K562 (cell line): Measurements from ENCODE around the gene RELA. TPM values are rescaled to one million over a fixed set of nuclear protein-coding genes. Genes with fewer than 3 reads are reported as not detected.

ENCODE experiments used
- CBFA2T2 ChIP-seq: fragments of 450-650 bp; conservative IDR thresholded peaks from 2 replicates; pipeline ENCODE4 v1.6.1; 2017; ENCODE audit warnings: mild to moderate bottlenecking
- CCAR2 ChIP-seq: fragments of 200-400 bp; formaldehyde crosslinking; IDR thresholded peaks from 2 replicates; pipeline ENCODE4 v1.6.1; 2017; ENCODE audit warnings: mild to moderate bottlenecking, low read depth, low read length
- DNMT1 ChIP-seq: fragments of 450-650 bp; IDR thresholded peaks from 2 replicates; pipeline ENCODE4 v1.6.1; 2016; ENCODE audit warnings: antibody characterized with exemption, mild to moderate bottlenecking
- FIP1L1 ChIP-seq: fragments of 200-400 bp; formaldehyde crosslinking; IDR thresholded peaks from 2 replicates; pipeline ENCODE4 v1.6.1; 2018; ENCODE audit warnings: mild to moderate bottlenecking, low read depth, low read length; ENCODE audit not compliant: poor library complexity, severe bottlenecking
- GABPA ChIP-seq: fragments of 200-800 bp; sonication (Bioruptor generic); conservative IDR thresholded peaks from 2 replicates; pipeline ENCODE4 v1.6.1; 2016; ENCODE audit warnings: low read depth, missing genetic modification characterization, missing compliant biosample characterization
- PML ChIP-seq: IDR thresholded peaks from 2 replicates; pipeline ENCODE4 v1.6.1; 2012; ENCODE audit warnings: low read length, inconsistent platforms
- POLR2AphosphoS2 ChIP-seq: IDR thresholded peaks from 2 replicates; pipeline ENCODE4 v1.6.1; 2012; ENCODE audit warnings: low read length, improper control_type of control experiment
- POLR2G ChIP-seq: fragments of 200-400 bp; formaldehyde crosslinking; IDR thresholded peaks from 2 replicates; pipeline ENCODE4 v1.6.1; 2017; ENCODE audit warnings: low read depth, mild to moderate bottlenecking, antibody characterized with exemption, low read length, moderate library complexity
- RUNX1 ChIP-seq: sonication (generic); IDR thresholded peaks from 2 replicates; pipeline ENCODE4 v1.6.1; 2016; ENCODE audit warnings: antibody characterized with exemption, low read depth
- SOX6 ChIP-seq: fragments of 450-650 bp; IDR thresholded peaks from 2 replicates; pipeline ENCODE4 v1.6.1; 2014; ENCODE audit warnings: mild to moderate bottlenecking
- XRCC4 ChIP-seq: IDR thresholded peaks from one replicate; pipeline ENCODE4 v1.6.1; 2011; ENCODE audit not compliant: insufficient read depth, insufficient read length; ENCODE audit errors: extremely low read depth
- ZNF445 ChIP-seq: fragments of 250-450 bp; sonication (Bioruptor Pico); IDR thresholded peaks from 2 replicates; pipeline ENCODE4 v1.4.0; 2020; ENCODE audit warnings: low read depth, mild to moderate bottlenecking, moderate library complexity
- polyA plus RNA-seq, 8 experiments: library from polyadenylated mRNA; depleted of rRNA in 4 of 8; stranded (reverse) in 5 of 8; unstranded in 3 of 8; fragments of >200 nt; fragmentation: Nextera tagmentation in 2 of 8; fragmentation: Illumina TruSeq in 1 of 8; extraction: Ambion mirVana in 2 of 8; extraction: Trizol in 1 of 8; gene quantifications; 2 replicates each; pipeline versions ENCODE4 v1.2.1 to v1.2.3, GENCODE V29; 2011 to 2014; ENCODE audit warnings: inconsistent platforms in 1 of 8, missing spikeins in 1 of 8
- total RNA-seq, 7 experiments: library from RNA; depleted of rRNA in 6 of 7; stranded (reverse); fragments of >200 nt in 6 of 7; fragmentation: Illumina TruSeq in 2 of 7; extraction: Trizol in 2 of 7; gene quantifications; 2 replicates each; pipeline versions ENCODE4 v1.2.1 to v1.2.3, GENCODE V29; 2011 to 2021; ENCODE audit warnings: low replicate concordance in 1 of 7
- TF ChIP-seq, protein P1 (sequence below): sonication (generic); formaldehyde crosslinking; IDR thresholded peaks from 2 replicates; pipeline ENCODE4 v1.8.0; 2023; ENCODE audit warnings: mild to moderate bottlenecking, missing genetic modification reagents
- TF ChIP-seq, protein P2 (sequence below): sonication (generic); IDR thresholded peaks from 2 replicates; pipeline ENCODE4 v1.6.1; 2016
- TF ChIP-seq, protein P3 (sequence below), 3 experiments: fragments of 200-800 bp in 1 of 3; fragments of 250-450 bp in 1 of 3; fragments of 450-650 bp in 1 of 3; sonication (Bioruptor Pico) in 1 of 3; sonication (Bioruptor generic) in 1 of 3; formaldehyde crosslinking in 1 of 3; IDR thresholded peaks; 2 replicates each; pipeline versions ENCODE4 v1.6.1 to v1.8.0; 2016 to 2022; ENCODE audit warnings: mild to moderate bottlenecking in 2 of 3, missing genetic modification characterization in 2 of 3, missing compliant biosample characterization in 1 of 3, moderate library complexity in 1 of 3
- TF ChIP-seq, protein P4 (sequence below): fragments of 250-450 bp; sonication (Bioruptor Pico); IDR thresholded peaks from 2 replicates; pipeline ENCODE4 v1.4.0; 2020; ENCODE audit warnings: mild to moderate bottlenecking, moderate library complexity

RELA gene
- total and polyA plus RNA-seq, 9 of the 15 experiments (the other 6 are each of a cell fraction or from before 2014, with no cell fraction given), result 6.0 to 67.4 (median 20.6) TPM

DNA sequence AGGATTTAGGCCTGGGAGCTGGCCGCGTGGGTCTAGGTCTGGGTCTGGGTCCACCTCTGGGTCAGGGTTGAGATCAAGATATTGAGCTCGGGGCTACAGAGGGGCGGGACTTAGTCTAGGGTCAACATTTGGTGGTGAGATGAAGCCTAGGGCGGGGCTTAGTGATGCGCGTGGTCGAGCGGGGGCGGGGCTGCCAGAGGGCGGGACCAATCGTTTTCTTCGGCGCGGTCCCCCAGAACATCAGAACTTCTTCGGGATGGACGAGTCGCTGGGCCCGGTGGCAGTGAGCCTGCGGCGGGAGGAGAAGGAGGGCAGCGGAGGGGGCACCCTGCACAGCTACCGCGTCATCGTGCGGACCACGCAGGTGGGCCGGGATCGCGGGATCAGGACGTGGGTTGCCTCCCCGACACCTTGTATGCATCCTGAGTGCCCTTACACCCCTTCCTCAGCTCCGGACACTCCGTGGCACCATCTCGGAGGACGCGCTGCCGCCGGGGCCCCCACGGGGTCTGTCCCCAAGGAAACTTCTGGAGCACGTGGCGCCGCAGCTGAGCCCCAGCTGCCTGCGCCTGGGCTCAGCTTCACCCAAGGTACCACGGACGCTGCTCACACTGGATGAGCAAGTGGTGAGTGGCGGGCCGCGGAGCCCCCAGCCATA lies 20.6 kb downstream of the RELA start (continued):
- TF ChIP-seq, protein P1, sequence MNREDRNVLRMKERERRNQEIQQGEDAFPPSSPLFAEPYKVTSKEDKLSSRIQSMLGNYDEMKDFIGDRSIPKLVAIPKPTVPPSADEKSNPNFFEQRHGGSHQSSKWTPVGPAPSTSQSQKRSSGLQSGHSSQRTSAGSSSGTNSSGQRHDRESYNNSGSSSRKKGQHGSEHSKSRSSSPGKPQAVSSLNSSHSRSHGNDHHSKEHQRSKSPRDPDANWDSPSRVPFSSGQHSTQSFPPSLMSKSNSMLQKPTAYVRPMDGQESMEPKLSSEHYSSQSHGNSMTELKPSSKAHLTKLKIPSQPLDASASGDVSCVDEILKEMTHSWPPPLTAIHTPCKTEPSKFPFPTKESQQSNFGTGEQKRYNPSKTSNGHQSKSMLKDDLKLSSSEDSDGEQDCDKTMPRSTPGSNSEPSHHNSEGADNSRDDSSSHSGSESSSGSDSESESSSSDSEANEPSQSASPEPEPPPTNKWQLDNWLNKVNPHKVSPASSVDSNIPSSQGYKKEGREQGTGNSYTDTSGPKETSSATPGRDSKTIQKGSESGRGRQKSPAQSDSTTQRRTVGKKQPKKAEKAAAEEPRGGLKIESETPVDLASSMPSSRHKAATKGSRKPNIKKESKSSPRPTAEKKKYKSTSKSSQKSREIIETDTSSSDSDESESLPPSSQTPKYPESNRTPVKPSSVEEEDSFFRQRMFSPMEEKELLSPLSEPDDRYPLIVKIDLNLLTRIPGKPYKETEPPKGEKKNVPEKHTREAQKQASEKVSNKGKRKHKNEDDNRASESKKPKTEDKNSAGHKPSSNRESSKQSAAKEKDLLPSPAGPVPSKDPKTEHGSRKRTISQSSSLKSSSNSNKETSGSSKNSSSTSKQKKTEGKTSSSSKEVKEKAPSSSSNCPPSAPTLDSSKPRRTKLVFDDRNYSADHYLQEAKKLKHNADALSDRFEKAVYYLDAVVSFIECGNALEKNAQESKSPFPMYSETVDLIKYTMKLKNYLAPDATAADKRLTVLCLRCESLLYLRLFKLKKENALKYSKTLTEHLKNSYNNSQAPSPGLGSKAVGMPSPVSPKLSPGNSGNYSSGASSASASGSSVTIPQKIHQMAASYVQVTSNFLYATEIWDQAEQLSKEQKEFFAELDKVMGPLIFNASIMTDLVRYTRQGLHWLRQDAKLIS, result no peak
- TF ChIP-seq, protein P2, sequence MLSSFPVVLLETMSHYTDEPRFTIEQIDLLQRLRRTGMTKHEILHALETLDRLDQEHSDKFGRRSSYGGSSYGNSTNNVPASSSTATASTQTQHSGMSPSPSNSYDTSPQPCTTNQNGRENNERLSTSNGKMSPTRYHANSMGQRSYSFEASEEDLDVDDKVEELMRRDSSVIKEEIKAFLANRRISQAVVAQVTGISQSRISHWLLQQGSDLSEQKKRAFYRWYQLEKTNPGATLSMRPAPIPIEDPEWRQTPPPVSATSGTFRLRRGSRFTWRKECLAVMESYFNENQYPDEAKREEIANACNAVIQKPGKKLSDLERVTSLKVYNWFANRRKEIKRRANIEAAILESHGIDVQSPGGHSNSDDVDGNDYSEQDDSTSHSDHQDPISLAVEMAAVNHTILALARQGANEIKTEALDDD, result no peak
- TF ChIP-seq, protein P3, sequence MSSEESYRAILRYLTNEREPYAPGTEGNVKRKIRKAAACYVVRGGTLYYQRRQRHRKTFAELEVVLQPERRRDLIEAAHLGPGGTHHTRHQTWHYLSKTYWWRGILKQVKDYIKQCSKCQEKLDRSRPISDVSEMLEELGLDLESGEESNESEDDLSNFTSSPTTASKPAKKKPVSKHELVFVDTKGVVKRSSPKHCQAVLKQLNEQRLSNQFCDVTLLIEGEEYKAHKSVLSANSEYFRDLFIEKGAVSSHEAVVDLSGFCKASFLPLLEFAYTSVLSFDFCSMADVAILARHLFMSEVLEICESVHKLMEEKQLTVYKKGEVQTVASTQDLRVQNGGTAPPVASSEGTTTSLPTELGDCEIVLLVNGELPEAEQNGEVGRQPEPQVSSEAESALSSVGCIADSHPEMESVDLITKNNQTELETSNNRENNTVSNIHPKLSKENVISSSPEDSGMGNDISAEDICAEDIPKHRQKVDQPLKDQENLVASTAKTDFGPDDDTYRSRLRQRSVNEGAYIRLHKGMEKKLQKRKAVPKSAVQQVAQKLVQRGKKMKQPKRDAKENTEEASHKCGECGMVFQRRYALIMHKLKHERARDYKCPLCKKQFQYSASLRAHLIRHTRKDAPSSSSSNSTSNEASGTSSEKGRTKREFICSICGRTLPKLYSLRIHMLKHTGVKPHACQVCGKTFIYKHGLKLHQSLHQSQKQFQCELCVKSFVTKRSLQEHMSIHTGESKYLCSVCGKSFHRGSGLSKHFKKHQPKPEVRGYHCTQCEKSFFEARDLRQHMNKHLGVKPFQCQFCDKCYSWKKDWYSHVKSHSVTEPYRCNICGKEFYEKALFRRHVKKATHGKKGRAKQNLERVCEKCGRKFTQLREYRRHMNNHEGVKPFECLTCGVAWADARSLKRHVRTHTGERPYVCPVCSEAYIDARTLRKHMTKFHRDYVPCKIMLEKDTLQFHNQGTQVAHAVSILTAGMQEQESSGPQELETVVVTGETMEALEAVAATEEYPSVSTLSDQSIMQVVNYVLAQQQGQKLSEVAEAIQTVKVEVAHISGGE (CRISPR knock-in tag; IDR thresholded peaks at IDR 0.05), result no peak
- no peak for TF ChIP-seq CBFA2T2
- no peak for TF ChIP-seq DNMT1
- no peak for TF ChIP-seq SOX6
- TF ChIP-seq RUNX1, result no peak
- TF ChIP-seq POLR2G, result peak; percentile 49
- TF ChIP-seq FIP1L1, result peak; percentile 34
- TF ChIP-seq, protein P4, sequence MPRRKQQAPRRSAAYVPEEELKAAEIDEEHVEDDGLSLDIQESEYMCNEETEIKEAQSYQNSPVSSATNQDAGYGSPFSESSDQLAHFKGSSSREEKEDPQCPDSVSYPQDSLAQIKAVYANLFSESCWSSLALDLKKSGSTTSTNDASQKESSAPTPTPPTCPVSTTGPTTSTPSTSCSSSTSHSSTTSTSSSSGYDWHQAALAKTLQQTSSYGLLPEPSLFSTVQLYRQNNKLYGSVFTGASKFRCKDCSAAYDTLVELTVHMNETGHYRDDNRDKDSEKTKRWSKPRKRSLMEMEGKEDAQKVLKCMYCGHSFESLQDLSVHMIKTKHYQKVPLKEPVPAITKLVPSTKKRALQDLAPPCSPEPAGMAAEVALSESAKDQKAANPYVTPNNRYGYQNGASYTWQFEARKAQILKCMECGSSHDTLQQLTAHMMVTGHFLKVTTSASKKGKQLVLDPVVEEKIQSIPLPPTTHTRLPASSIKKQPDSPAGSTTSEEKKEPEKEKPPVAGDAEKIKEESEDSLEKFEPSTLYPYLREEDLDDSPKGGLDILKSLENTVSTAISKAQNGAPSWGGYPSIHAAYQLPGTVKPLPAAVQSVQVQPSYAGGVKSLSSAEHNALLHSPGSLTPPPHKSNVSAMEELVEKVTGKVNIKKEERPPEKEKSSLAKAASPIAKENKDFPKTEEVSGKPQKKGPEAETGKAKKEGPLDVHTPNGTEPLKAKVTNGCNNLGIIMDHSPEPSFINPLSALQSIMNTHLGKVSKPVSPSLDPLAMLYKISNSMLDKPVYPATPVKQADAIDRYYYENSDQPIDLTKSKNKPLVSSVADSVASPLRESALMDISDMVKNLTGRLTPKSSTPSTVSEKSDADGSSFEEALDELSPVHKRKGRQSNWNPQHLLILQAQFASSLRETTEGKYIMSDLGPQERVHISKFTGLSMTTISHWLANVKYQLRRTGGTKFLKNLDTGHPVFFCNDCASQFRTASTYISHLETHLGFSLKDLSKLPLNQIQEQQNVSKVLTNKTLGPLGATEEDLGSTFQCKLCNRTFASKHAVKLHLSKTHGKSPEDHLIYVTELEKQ (CRISPR knock-in tag), result no peak
- no peak for TF ChIP-seq ZNF445 (CRISPR knock-in tag)
- TF ChIP-seq GABPA (tag), result no peak
- TF ChIP-seq PML, result no peak
- no peak for TF ChIP-seq XRCC4
- no peak for TF ChIP-seq POLR2AphosphoS2
- no peak for TF ChIP-seq CCAR2
